ENCODE data around the gene NCOA7.

GRCh38 chr6:125749173-125749864 lies 41.4 kb upstream of the NCOA7 start, which contains the start of gene HEY2:
- TF ChIP-seq TAF1 (IDR thresholded peaks at IDR 0.05; ENCODE audit: low read depth, low read length) (no peak), POLR2AphosphoS5 (IDR thresholded peaks at IDR 0.05; ENCODE audit: low read depth, low read length) (no peak), POLR2A (IDR thresholded peaks at IDR 0.05; ENCODE audit: low read depth, low read length) (no peak), SPI1 (IDR thresholded peaks at IDR 0.05; ENCODE audit: low read depth, low read length) (no peak), POU2F2 (IDR thresholded peaks at IDR 0.05; ENCODE audit: low read depth, low read length) (no peak), PAX5 (IDR thresholded peaks at IDR 0.05; ENCODE audit: insufficient read depth, low read length, severe bottlenecking) (no peak)

Data from GM12891 (cell line).